ENCODE data around the gene WNT5B.
"Not testable (repeated sequence)": the region's sequence is repeated elsewhere in the genome, so short reads cannot be mapped to it uniquely, and the experiment has no call there.

The WNT5B gene

GRCh38 chr12:1692895-1693610 is 64.0 kb downstream of the WNT5B start:
- DNase-seq: no peak

GRCh38 chr12:1695097-1695496 is 66.1 kb downstream of the WNT5B start:
- not testable (repeated sequence) for DNase-seq

- no peak for DNase-seq
These were observed 67.0 kb downstream of the WNT5B start for GRCh38 chr12:1695886-1696670.

GRCh38 chr12:1696800-1697199 is 67.8 kb downstream of the WNT5B start:
- DNase-seq: no peak
